HG03439 (cell line): ENCODE measurements around the gene KCNE4.

ENCODE experiments used
- ATAC-seq: cut with Tn5 transposase; IDR thresholded peaks from one replicate; pipeline ENCODE4 v1.9.1; 2021; ENCODE audit warnings: mild to moderate bottlenecking, moderate library complexity; ENCODE audit not compliant: unreplicated experiment

The KCNE4 gene

GRCh38 chr2:223083402-223084070 is 31.5 kb downstream of the KCNE4 start:
- ATAC-seq = no peak

DNA sequence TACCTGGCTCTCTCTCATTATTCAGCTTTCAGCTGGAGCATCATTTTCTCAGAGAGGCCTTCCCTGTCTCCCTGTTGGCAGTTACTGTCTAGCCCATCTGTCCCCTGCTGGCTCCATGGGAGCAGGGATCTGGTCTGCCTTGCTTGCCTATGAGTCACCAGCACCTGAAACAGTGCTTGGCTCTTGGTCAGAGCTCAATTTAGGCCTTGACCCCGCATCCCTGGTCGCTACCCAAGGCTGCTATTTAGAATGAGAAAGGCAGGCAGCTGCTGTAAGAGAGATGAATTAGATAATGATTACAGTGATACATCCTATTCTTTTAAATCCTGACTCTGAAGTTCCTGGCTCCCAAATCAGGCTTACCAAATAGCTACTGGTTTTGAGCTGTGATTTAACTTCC is 32.9 kb downstream of the KCNE4 start:
- no peak for ATAC-seq

- no peak for ATAC-seq
These were observed 34.5 kb downstream of the KCNE4 start for GRCh38 chr2:223086370-223086981.

GRCh38 chr2:223087466-223087865 is 35.5 kb downstream of the KCNE4 start:
- no peak for ATAC-seq

DNA sequence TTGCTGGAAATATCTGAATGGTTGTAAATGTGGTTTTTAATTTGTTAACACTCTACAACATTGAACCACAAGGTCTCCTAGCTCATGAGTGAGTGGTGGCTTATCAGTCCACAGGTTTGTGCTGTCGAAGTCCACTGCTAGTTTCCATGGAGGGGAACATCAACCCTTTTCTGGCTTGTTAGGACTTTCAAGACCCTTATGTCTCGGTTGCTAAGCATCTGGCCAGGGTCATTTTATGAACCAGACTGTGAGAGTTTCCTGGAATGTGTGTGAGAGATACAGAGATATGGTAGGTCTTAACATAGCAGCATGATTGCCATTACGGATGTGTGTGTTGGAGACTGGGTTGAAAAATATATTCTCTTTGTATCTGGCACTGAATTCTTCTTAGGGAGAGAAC is 36.9 kb downstream of the KCNE4 start:
- no peak for ATAC-seq

GRCh38 chr2:223090039-223090438 is 38.0 kb downstream of the KCNE4 start:
- no peak for ATAC-seq

GRCh38 chr2:223090540-223091235 is 38.7 kb downstream of the KCNE4 start:
- no peak for ATAC-seq

- ATAC-seq = no peak
These were observed 40.7 kb downstream of the KCNE4 start for GRCh38 chr2:223092667-223093066.

DNA sequence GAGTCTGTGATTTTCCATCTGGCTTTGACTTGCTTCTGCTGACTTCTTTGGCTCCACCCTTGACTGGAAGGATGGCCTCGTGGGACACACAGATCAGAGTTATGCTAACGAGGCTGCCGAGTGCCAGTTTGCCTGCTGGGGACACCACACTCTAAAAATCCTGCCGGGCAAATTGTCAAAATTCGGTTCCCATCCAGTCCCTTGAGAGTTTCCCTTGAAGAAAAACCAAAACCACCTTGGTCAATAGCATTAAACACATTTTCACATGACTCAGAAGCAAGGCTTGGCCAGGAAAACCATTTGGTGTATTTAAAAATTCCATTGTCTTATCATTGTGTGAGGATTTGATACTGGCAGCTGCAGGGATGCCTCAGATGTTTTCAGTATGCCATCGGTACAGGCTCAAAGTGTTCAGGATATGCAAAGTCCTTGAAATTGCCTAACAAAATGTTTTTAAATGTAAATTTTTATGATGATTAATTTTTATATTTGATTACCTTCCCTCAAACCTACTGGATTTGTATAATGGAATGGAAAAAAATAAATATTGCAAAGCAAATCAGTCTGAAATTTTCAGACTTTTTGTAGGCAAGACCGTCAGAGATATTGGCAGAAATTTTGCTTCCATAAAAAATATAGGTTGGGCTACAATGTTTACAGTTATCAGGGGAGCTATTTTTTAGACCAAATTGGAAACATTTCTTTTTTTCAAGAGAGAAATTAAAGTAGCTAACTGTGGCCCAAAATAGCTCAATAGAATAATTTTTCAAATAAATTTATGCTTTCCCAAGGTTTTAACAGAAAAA is 41.6 kb downstream of the KCNE4 start:
- ATAC-seq = no peak

DNA sequence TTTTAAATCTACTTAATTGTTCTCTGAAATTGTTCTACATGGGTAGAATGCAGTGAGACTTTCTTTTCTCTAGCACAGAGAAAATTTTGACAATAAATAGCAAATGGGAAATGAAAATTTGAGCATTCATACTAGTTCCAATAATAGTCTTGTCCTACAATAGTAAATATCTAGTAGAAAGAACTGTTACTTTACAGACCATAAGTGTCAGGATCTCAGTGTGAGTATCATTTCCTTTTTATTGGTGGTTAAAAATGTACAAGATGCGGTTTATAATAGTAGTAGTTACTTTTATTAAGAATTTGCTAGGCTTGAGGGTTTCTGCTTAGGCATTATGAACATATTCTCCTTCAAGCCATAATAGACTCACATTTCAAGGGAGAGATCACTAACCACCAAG is 43.2 kb downstream of the KCNE4 start:
- ATAC-seq = no peak

DNA sequence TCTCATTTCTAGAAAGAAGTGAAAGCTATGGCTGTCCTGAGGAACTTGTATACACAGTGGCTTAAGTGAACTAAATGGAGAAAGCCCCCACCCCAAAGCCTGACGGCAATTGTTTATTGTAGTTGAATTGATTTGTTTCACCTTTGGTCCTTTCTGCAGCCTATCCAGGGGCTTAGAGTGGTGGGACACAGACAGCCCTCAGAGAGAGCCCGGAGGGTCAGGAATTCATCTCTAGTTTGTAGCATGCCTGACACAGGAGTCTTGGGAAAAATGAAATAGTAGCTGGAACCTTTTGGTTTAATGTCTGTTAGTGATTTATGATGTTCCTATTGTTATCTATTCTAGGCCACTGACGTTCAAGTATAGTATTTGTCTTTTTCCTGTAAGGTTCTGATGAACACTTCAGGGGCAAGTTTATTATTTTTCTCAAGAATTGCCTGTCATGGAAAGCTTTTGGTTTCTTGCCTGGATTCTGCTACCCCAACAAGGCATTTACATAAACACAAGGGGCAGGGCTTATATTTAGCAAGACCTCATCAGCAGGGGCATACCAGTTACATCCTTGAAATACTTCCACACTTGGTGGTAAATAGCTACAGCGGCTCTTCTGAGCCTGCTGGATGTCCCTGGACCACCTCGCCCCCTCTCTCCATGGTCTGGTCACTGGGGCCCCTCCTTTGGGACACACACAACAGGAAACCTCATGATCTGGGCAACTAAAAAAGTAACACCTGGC is 44.4 kb downstream of the KCNE4 start:
- no peak for ATAC-seq

- ATAC-seq = no peak
These were observed 45.9 kb downstream of the KCNE4 start for GRCh38 chr2:223097888-223098383.

DNA sequence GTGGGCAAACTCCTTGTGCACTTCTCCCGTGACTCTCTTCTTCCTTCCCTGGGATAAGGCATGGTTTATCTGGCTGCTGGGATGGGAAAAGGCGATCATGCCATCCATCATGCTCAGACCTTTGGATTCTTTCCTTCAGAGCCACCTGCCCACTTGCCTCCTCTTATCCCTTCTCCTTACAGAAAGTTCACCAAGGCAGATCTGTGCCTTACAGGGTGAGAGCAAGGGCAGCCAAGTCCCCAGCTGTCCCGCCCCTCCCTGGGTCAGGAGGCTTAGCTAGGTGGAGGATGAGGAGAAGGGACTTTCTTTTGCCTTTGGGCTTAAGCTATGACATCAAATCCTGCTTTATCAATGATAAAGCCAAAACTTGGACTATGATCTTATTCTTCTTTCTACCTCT is 47.6 kb downstream of the KCNE4 start:
- no peak for ATAC-seq

DNA sequence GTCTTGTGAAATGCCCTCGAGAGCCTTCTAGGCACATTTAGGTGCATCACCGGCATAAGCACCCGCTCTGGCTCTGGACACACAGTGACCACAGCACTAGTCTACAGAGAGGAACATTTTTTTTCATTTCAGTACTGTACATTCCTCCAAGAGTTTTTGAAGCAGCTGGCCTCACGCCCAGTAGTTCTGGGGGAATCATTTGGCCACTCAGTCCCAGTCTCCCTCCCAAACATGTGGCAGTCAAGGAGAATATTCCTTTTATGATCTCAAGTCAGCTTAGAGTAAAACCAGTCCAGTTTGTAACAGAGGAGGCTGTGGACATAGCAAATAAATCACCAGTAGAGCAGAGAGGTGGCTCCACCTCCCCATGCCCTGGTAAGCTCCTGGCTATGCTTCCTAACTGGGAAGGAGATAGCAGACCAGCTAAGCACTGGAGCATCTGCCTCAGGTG is 48.1 kb downstream of the KCNE4 start:
- ATAC-seq = no peak

- ATAC-seq = peak; percentile 79
These were observed 49.5 kb downstream of the KCNE4 start for GRCh38 chr2:223101340-223102039.

- ATAC-seq = no peak
These were observed 50.0 kb downstream of the KCNE4 start for GRCh38 chr2:223102040-223102400.

DNA sequence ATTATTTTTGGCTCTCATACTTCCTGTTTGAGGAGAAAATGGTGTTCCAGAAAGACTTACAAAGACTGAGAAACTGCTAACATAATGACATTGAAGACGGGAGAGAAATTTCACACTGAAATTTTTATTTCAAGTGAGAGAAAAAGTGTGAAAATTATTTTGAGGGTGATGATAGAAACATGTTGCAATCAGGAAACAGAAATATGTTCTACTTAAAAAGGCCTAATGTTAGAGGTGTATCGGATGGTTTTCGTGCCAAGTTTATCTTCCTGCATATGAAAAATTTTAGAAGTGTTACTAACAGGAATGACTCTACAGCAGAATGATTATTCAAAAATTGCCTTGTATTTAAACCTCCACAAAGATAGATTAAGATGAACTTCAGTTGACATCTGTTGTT is 50.5 kb downstream of the KCNE4 start:
- ATAC-seq = no peak

- no peak for ATAC-seq
These were observed 52.5 kb downstream of the KCNE4 start for GRCh38 chr2:223104336-223105132.
